WERI-Rb-1 (cell line): ENCODE measurements around the gene NAA20.

Source experiments
- DNase-seq: peaks from one replicate; pipeline ENCODE4 v3.0.0-alpha.2; 2020
- H3K27ac ChIP-seq: fragments of 250-450 bp; sonication (Bioruptor Pico); 2 replicates; pipeline ENCODE4 v1.5.1; 2020; ENCODE audit warnings: mild to moderate bottlenecking, moderate library complexity
- H3K27me3 ChIP-seq: fragments of 250-450 bp; sonication (Bioruptor Pico); 2 replicates; pipeline ENCODE4 v1.5.1; 2021; ENCODE audit warnings: mild to moderate bottlenecking, low read depth, moderate library complexity; ENCODE audit not compliant: insufficient read depth, severe bottlenecking
- H3K36me3 ChIP-seq: fragments of 250-450 bp; sonication (Bioruptor Pico); 2 replicates; pipeline ENCODE4 v1.5.1; 2020; ENCODE audit warnings: mild to moderate bottlenecking, moderate library complexity
- H3K4me3 ChIP-seq: 2 replicates; pipeline ENCODE4 v1.5.1; 2011; ENCODE audit warnings: low read depth, mild to moderate bottlenecking, control low read depth, low read length
- H3K9me3 ChIP-seq: fragments of 250-450 bp; sonication (Bioruptor Pico); 2 replicates; pipeline ENCODE4 v1.5.1; 2021; ENCODE audit warnings: mild to moderate bottlenecking, moderate library complexity; ENCODE audit not compliant: severe bottlenecking
- TF ChIP-seq, protein P1 (sequence below): IDR thresholded peaks from 2 replicates; pipeline ENCODE4 v1.5.1; 2011; ENCODE audit warnings: low read depth, mild to moderate bottlenecking, control low read depth, inconsistent platforms, low read length

The NAA20 gene

DNA sequence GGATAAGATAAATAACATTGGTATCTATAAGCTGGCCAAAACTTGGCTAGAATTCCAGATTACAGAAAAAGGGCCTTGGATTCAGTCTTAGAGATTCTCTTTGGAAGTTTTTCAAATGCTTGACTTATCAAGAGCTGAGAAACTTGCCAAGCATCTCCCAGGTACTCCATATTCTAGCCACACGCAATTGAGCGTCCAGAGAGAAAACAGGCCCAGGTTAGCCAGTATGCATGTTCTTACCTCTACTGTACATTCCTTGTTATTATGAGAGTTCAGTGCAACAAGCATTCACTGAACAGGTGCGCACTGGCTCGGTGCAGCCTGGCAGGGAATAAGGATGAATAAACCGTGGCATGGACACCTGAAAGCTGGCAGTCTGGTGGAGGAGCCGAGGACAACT, 21.4 kb downstream of the NAA20 start:
- H3K4me3 ChIP-seq = no peak overlapping the region
- no peaks in the 10 kb centered on the region for H3K27me3 ChIP-seq
- H3K27ac ChIP-seq = no peak overlapping the region
- TF ChIP-seq, protein P1, sequence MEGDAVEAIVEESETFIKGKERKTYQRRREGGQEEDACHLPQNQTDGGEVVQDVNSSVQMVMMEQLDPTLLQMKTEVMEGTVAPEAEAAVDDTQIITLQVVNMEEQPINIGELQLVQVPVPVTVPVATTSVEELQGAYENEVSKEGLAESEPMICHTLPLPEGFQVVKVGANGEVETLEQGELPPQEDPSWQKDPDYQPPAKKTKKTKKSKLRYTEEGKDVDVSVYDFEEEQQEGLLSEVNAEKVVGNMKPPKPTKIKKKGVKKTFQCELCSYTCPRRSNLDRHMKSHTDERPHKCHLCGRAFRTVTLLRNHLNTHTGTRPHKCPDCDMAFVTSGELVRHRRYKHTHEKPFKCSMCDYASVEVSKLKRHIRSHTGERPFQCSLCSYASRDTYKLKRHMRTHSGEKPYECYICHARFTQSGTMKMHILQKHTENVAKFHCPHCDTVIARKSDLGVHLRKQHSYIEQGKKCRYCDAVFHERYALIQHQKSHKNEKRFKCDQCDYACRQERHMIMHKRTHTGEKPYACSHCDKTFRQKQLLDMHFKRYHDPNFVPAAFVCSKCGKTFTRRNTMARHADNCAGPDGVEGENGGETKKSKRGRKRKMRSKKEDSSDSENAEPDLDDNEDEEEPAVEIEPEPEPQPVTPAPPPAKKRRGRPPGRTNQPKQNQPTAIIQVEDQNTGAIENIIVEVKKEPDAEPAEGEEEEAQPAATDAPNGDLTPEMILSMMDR = no peak
- H3K36me3 ChIP-seq = peaks cover 81% of the 10 kb centered on the region
- DNase-seq = no peak
- H3K9me3 ChIP-seq = no peaks in the 10 kb centered on the region

GRCh38 chr20:20039752-20040387, 22.7 kb downstream of the NAA20 start:
- Histone ChIP-seq H3K36me3 (peaks cover 89% of the 10 kb centered on the region), H3K9me3 (no peaks in the 10 kb centered on the region), H3K27ac (no peak overlapping the region), H3K27me3 (no peaks in the 10 kb centered on the region), H3K4me3 (no peak overlapping the region)
- TF ChIP-seq, protein P1 = no peak
- no peak for DNase-seq

- no peaks in the 10 kb centered on the region for H3K27me3 ChIP-seq
- no peaks in the 10 kb centered on the region for H3K9me3 ChIP-seq
- TF ChIP-seq, protein P1 = no peak
- H3K36me3 ChIP-seq = peaks cover 38% of the 10 kb centered on the region
- peak overlapping the region; percentile 81 for H3K4me3 ChIP-seq
- DNase-seq = no peak
- H3K27ac ChIP-seq = peak overlapping the region; percentile 72
Measured at GRCh38 chr20:20051767-20052073, 34.6 kb downstream of the NAA20 start.

DNA sequence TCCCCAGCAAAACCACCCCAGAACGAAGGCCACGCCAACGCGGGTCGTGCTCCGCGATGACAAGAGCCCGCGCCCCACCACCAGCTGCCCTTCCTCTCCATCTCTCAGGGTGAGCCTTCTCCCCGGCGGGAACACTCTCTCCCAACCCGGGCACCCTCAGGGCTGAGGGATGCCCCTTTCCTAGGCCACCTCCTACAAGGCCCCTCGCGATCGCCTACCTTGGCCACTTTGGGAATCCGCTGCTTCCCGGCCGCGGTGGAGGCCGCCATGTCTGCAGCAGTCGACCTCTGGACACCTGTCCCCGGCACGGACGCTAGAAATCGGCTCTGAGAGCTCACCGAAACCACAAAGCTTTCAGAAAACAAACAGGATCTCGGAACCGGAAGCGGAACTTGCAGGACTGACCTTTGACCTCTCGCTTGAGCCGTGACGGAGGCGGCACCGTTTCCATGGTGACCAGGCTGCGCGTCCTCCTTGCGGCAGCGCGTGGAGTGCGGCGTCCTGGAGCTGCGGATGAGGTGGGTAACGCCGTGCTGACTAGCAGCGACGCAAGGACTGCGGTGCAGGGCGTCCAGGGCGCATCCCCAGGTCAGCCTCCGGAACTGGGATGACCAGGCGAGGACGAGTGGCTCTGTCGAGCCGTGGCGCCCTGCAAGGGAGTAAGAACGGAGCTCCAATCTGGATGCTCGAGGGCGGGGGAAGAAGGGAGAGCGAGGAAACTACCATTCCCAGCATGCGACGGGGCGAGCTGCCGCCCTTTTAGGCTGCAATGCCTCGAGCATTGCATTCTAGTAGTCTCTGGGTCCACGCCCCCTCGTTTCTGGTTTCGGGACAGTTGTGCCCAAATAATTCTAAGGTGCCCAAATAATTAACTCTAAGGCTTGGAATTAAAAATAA, 35.2 kb downstream of the NAA20 start, which contains the start of the genes CFAP61 and CRNKL1:
Gene CFAP61, plus strand, starts transcription at position 459 of the 897 bp plus-strand sequence. CDS start 4,122 bp downstream, outside the sequence.
Gene CRNKL1, minus strand, starts transcription at position 393 of the 897 bp plus-strand sequence. Its CDS starts 124 bp downstream, at position 269.
- Histone ChIP-seq H3K27me3 (no peaks in the 10 kb centered on the region), H3K36me3 (peaks cover 32% of the 10 kb centered on the region), H3K4me3 (peak within 1 kb of the TSS; percentile 81), H3K27ac (peak within 1 kb of the TSS; percentile 72), H3K9me3 (no peaks in the 10 kb centered on the region)
- TF ChIP-seq, protein P1 = 0 out of 2 replicates have a peak, but pooled peaks have one; percentile 7
- DNase-seq = peak; percentile 97

GRCh38 chr20:20060234-20060998, 43.3 kb downstream of the NAA20 start:
- H3K9me3 ChIP-seq = no peaks in the 10 kb centered on the region
- H3K4me3 ChIP-seq = no peak overlapping the region
- peak; percentile 85 for DNase-seq
- no peaks in the 10 kb centered on the region for H3K36me3 ChIP-seq
- TF ChIP-seq, protein P1 = no peak
- no peaks in the 10 kb centered on the region for H3K27me3 ChIP-seq
- peak overlapping the region; percentile 55 for H3K27ac ChIP-seq
